Breast epithelium (tissue), 4 donors: ENCODE results near the gene FRMD4A. TPM values are rescaled to one million over a fixed set of nuclear protein-coding genes. Genes with fewer than 3 reads are reported as not detected.
A peak's percentile ranks its signal among the peaks of the same experiment; 100 is the strongest.

Source experiments
- DNase-seq, 2 donors: peaks; one replicate each; pipeline ENCODE4 v3.0.0-alpha.2; 2019; ENCODE audit warnings: low spot score in 2 of 2
- H3K27ac ChIP-seq, 2 donors: fragments of 200-600 bp; sonication (generic) in 1 of 2; one replicate each; pipeline ENCODE4 v1.5.1; 2016 to 2019; ENCODE audit warnings: mild to moderate bottlenecking in 1 of 2
- H3K27me3 ChIP-seq, 2 donors: fragments of 200-600 bp; sonication (generic) in 1 of 2; one replicate each; pipeline versions ENCODE4 v1.5.1 to v1.6.0; 2017 to 2019; ENCODE audit warnings: control low read depth in 1 of 2, mild to moderate bottlenecking in 1 of 2
- H3K36me3 ChIP-seq: fragments of 200-600 bp; one replicate; pipeline ENCODE4 v1.5.1; 2019
- H3K4me1 ChIP-seq, 2 donors: fragments of 200-600 bp; sonication (generic); one replicate each; pipeline ENCODE4 v1.5.1; 2016 to 2019; ENCODE audit warnings: control low read depth in 1 of 2
- H3K4me3 ChIP-seq, 3 donors: fragments of 200-600 bp; sonication (generic); 1 replicate in 2 of 3; 2 replicates in 1 of 3; pipeline ENCODE4 v1.5.1; 2016 to 2019; ENCODE audit warnings: mild to moderate bottlenecking in 3 of 3, moderate library complexity in 2 of 3
- H3K9me3 ChIP-seq, 2 donors: fragments of 200-600 bp; sonication (generic) in 1 of 2; one replicate each; pipeline ENCODE4 v1.5.1; 2016 to 2019; ENCODE audit warnings: control low read depth in 1 of 2
- CTCF ChIP-seq, 3 donors: fragments of 450-650 bp; IDR thresholded peaks; one replicate each; pipeline ENCODE4 v1.5.1; 2016 to 2017; ENCODE audit warnings: antibody characterized with exemption in 3 of 3, mild to moderate bottlenecking in 3 of 3, moderate library complexity in 3 of 3
- POLR2A ChIP-seq: fragments of 450-650 bp; IDR thresholded peaks from one replicate; pipeline ENCODE4 v1.6.1; 2016; ENCODE audit warnings: antibody characterized with exemption, mild to moderate bottlenecking, moderate library complexity
- POLR2AphosphoS5 ChIP-seq, 3 donors: sonication (generic); formaldehyde crosslinking; IDR thresholded peaks; one replicate each; pipeline ENCODE4 v1.6.1; 2017; ENCODE audit warnings: antibody characterized with exemption in 3 of 3
- intact Hi-C: fragments of 100-400 bp; cut with DNase I; formaldehyde crosslinking; loops from one replicate; pipeline ENCODE4 v1.15.1; 2023; ENCODE audit warnings: low total_unique reads
- total RNA-seq, 3 donors: library from RNA; depleted of rRNA; stranded (reverse); fragments of >200 nt; gene quantifications; one replicate each; pipeline ENCODE4 v1.1.0, GENCODE V29; 2016

Gene FRMD4A
- total RNA-seq, 3 donors from 2014 or later = 27.5 to 107 (median 34.4) TPM

GRCh38 chr10:13961853-13962252, 368.9 kb downstream of the FRMD4A start:
- Histone ChIP-seq H3K4me3 (no peak overlapping the region), H3K27me3 (no peaks in the 10 kb centered on the region), H3K4me1 (no peaks in the 10 kb centered on the region), H3K9me3 (no peaks in the 10 kb centered on the region), H3K36me3 (no peaks in the 10 kb centered on the region), H3K27ac (no peak overlapping the region)
- TF ChIP-seq CTCF (IDR thresholded peaks at IDR 0.05) (no peak), POLR2AphosphoS5 (IDR thresholded peaks at IDR 0.05) (no peak), POLR2A (no peak)
- intact Hi-C loops = no loop called here
- no peak for DNase-seq

- no peaks in the 10 kb centered on the region for H3K36me3 ChIP-seq
- intact Hi-C loops = no loop called here
- no peaks in the 10 kb centered on the region for H3K4me1 ChIP-seq
- no peaks in the 10 kb centered on the region for H3K27me3 ChIP-seq
- no peak overlapping the region for H3K27ac ChIP-seq
- H3K9me3 ChIP-seq = no peaks in the 10 kb centered on the region
- TF ChIP-seq POLR2AphosphoS5 (IDR thresholded peaks at IDR 0.05) (no peak), POLR2A (no peak), CTCF (IDR thresholded peaks at IDR 0.05) (no peak)
- DNase-seq = no peak
- no peak overlapping the region for H3K4me3 ChIP-seq
Measured at GRCh38 chr10:13961097-13961496, 369.6 kb downstream of the FRMD4A start.

- peak overlapping the region in 1 of 2 donors; percentile 29 for H3K27ac ChIP-seq
- intact Hi-C loops = no loop called here
Measured at GRCh38 chr10:13960603-13961002, 370.1 kb downstream of the FRMD4A start.

GRCh38 chr10:13959443-13960359, 371.0 kb downstream of the FRMD4A start:
- H3K4me1 ChIP-seq = no peaks in the 10 kb centered on the region
- intact Hi-C loops = no loop called here

More at GRCh38 chr10:13960603-13961002, 370.1 kb downstream of the FRMD4A start:
- Histone ChIP-seq H3K4me1 (no peaks in the 10 kb centered on the region), H3K27me3 (no peaks in the 10 kb centered on the region), H3K36me3 (no peaks in the 10 kb centered on the region), H3K4me3 (no peak overlapping the region), H3K9me3 (no peaks in the 10 kb centered on the region)
- no peak for DNase-seq
- TF ChIP-seq POLR2AphosphoS5 (IDR thresholded peaks at IDR 0.05) (no peak), CTCF (IDR thresholded peaks at IDR 0.05) (no peak), POLR2A (no peak)

More at GRCh38 chr10:13959443-13960359, 371.0 kb downstream of the FRMD4A start:
- peak overlapping the region; percentile 29 to 36 for H3K27ac ChIP-seq
- H3K4me3 ChIP-seq = peak overlapping the region in 2 of 3 donors; percentile 22 to 46
- TF ChIP-seq CTCF (IDR thresholded peaks at IDR 0.05) (no peak), POLR2A (no peak), POLR2AphosphoS5 (IDR thresholded peaks at IDR 0.05) (no peak)
- H3K9me3 ChIP-seq = no peaks in the 10 kb centered on the region
- H3K27me3 ChIP-seq = no peaks in the 10 kb centered on the region
- no peaks in the 10 kb centered on the region for H3K36me3 ChIP-seq
- no peak for DNase-seq
